ENCODE measurements around the gene TRAPPC11. TPM values are rescaled to one million over a fixed set of nuclear protein-coding genes. Genes with fewer than 3 reads are reported as not detected.

Gene TRAPPC11
- total RNA-seq, 1 donor from 2014 or later = 56.2 TPM

GRCh38 chr4:183612329-183613250 is 46.5 kb upstream of the TRAPPC11 start:
- Mint-ChIP-seq H3K9me3 (ENCODE audit: unreplicated experiment) (peaks cover 2% of the 10 kb centered on the region), H3K27me3 (ENCODE audit: unreplicated experiment) (no peaks in the 10 kb centered on the region), H3K4me3 (ENCODE audit: unreplicated experiment) (no peak overlapping the region), H3K36me3 (ENCODE audit: unreplicated experiment) (no peaks in the 10 kb centered on the region), H3K4me1 (ENCODE audit: low read depth, unreplicated experiment) (peaks cover 6% of the 10 kb centered on the region), H3K27ac (ENCODE audit: unreplicated experiment) (no peak overlapping the region)
- DNase-seq = no peak
- no peak for TF ChIP-seq CTCF (IDR thresholded peaks at IDR 0.05; ENCODE audit: partially characterized antibody, unreplicated experiment)

GRCh38 chr4:183617075-183617474 is 42.0 kb upstream of the TRAPPC11 start:
- no peak overlapping the region for H3K27ac Mint-ChIP-seq (ENCODE audit: unreplicated experiment)
- no peaks in the 10 kb centered on the region for H3K27me3 Mint-ChIP-seq (ENCODE audit: unreplicated experiment)
- no peak for TF ChIP-seq CTCF (IDR thresholded peaks at IDR 0.05; ENCODE audit: partially characterized antibody, unreplicated experiment)
- no peak for DNase-seq
- H3K4me1 Mint-ChIP-seq (ENCODE audit: low read depth, unreplicated experiment) = peaks cover 14% of the 10 kb centered on the region
- no peaks in the 10 kb centered on the region for H3K36me3 Mint-ChIP-seq (ENCODE audit: unreplicated experiment)
- no peak overlapping the region for H3K4me3 Mint-ChIP-seq (ENCODE audit: unreplicated experiment)
- peaks cover 2% of the 10 kb centered on the region for H3K9me3 Mint-ChIP-seq (ENCODE audit: unreplicated experiment)

GRCh38 chr4:183618681-183619080 is 40.4 kb upstream of the TRAPPC11 start:
- Mint-ChIP-seq H3K4me1 (ENCODE audit: low read depth, unreplicated experiment) (peaks cover 11% of the 10 kb centered on the region), H3K27ac (ENCODE audit: unreplicated experiment) (peak overlapping the region; percentile 78), H3K36me3 (ENCODE audit: unreplicated experiment) (no peaks in the 10 kb centered on the region), H3K9me3 (ENCODE audit: unreplicated experiment) (peaks cover 2% of the 10 kb centered on the region), H3K27me3 (ENCODE audit: unreplicated experiment) (no peaks in the 10 kb centered on the region), H3K4me3 (ENCODE audit: unreplicated experiment) (no peak overlapping the region)
- no peak for TF ChIP-seq CTCF (IDR thresholded peaks at IDR 0.05; ENCODE audit: partially characterized antibody, unreplicated experiment)
- no peak for DNase-seq

GRCh38 chr4:183620421-183620820 is 38.7 kb upstream of the TRAPPC11 start:
- no peaks in the 10 kb centered on the region for H3K27me3 Mint-ChIP-seq (ENCODE audit: unreplicated experiment)
- H3K9me3 Mint-ChIP-seq (ENCODE audit: unreplicated experiment) = peaks cover 2% of the 10 kb centered on the region
- no peak overlapping the region for H3K4me3 Mint-ChIP-seq (ENCODE audit: unreplicated experiment)
- no peak overlapping the region for H3K27ac Mint-ChIP-seq (ENCODE audit: unreplicated experiment)
- TF ChIP-seq CTCF (IDR thresholded peaks at IDR 0.05; ENCODE audit: partially characterized antibody, unreplicated experiment) = no peak
- H3K36me3 Mint-ChIP-seq (ENCODE audit: unreplicated experiment) = no peaks in the 10 kb centered on the region
- peaks cover 11% of the 10 kb centered on the region for H3K4me1 Mint-ChIP-seq (ENCODE audit: low read depth, unreplicated experiment)
- DNase-seq = no peak

- Mint-ChIP-seq H3K4me3 (ENCODE audit: unreplicated experiment) (no peak overlapping the region), H3K27ac (ENCODE audit: unreplicated experiment) (no peak overlapping the region), H3K9me3 (ENCODE audit: unreplicated experiment) (peaks cover 2% of the 10 kb centered on the region), H3K4me1 (ENCODE audit: low read depth, unreplicated experiment) (peaks cover 11% of the 10 kb centered on the region), H3K27me3 (ENCODE audit: unreplicated experiment) (no peaks in the 10 kb centered on the region), H3K36me3 (ENCODE audit: unreplicated experiment) (no peaks in the 10 kb centered on the region)
- no peak for DNase-seq
- TF ChIP-seq CTCF (IDR thresholded peaks at IDR 0.05; ENCODE audit: partially characterized antibody, unreplicated experiment) = no peak
Observed at GRCh38 chr4:183621875-183622274, 37.2 kb upstream of the TRAPPC11 start.

All from glutamatergic neuron (in vitro differentiated cells).